Hematopoietic multipotent progenitor cell treated with erythropoietin and hydrocortisone succinate and interleukin-3 and kit ligand, for 8 days (in vitro differentiated cells): ENCODE results near the gene PRKD2.

Source experiments
- DNase-seq: peaks from one replicate; pipeline ENCODE4 v3.0.0-alpha.2; 2015

Gene PRKD2

GRCh38 chr19:46741447-46741846, 24.5 kb upstream of the PRKD2 start:
- DNase-seq: no peak

- DNase-seq: no peak
These were observed 22.4 kb upstream of the PRKD2 start for GRCh38 chr19:46739290-46739771.

- no peak for DNase-seq
These were observed 20.9 kb upstream of the PRKD2 start for GRCh38 chr19:46737761-46738171.

GRCh38 chr19:46737298-46737654, 20.4 kb upstream of the PRKD2 start:
- DNase-seq: no peak

GRCh38 chr19:46736531-46737297, 19.8 kb upstream of the PRKD2 start:
- peak; percentile 92 for DNase-seq

GRCh38 chr19:46733690-46734292, 16.9 kb upstream of the PRKD2 start:
- DNase-seq: no peak

- DNase-seq: no peak
These were observed 16.2 kb upstream of the PRKD2 start for GRCh38 chr19:46732966-46733689.

GRCh38 chr19:46732172-46732938, 15.4 kb upstream of the PRKD2 start:
- DNase-seq: no peak

- DNase-seq: no peak
These were observed 14.7 kb upstream of the PRKD2 start for GRCh38 chr19:46731584-46731983.

GRCh38 chr19:46731007-46731501, 14.1 kb upstream of the PRKD2 start:
- DNase-seq: peak; percentile 54

- no peak for DNase-seq
These were observed 13.7 kb upstream of the PRKD2 start for GRCh38 chr19:46730595-46730994.

GRCh38 chr19:46730187-46730586, 13.3 kb upstream of the PRKD2 start:
- no peak for DNase-seq

- no peak for DNase-seq
These were observed 12.8 kb upstream of the PRKD2 start for GRCh38 chr19:46729696-46730095.

GRCh38 chr19:46728693-46729339, 11.9 kb upstream of the PRKD2 start:
- peak; percentile 62 for DNase-seq

- no peak for DNase-seq
These were observed 11.3 kb upstream of the PRKD2 start for GRCh38 chr19:46728208-46728607.

- DNase-seq: no peak
These were observed 10.8 kb upstream of the PRKD2 start for GRCh38 chr19:46727757-46728156.

- no peak for DNase-seq
These were observed 10.1 kb upstream of the PRKD2 start for GRCh38 chr19:46726971-46727501.

GRCh38 chr19:46726551-46726950, 9.6 kb upstream of the PRKD2 start:
- no peak for DNase-seq

- DNase-seq: no peak
These were observed 9.0 kb upstream of the PRKD2 start for GRCh38 chr19:46725859-46726393.

GRCh38 chr19:46725036-46725820, 8.3 kb upstream of the PRKD2 start:
- DNase-seq: no peak

GRCh38 chr19:46724468-46724867, 7.6 kb upstream of the PRKD2 start:
- DNase-seq: no peak
